Ecto neural progenitor cell (in vitro differentiated cells): ENCODE measurements around the gene PLPP7.
"Not testable (repeated sequence)": the region's sequence is repeated elsewhere in the genome, so short reads cannot be mapped to it uniquely, and the experiment has no call there.

Experiments
- DNase-seq: peaks from one replicate; pipeline ENCODE4 v3.0.0-alpha.2; 2018; ENCODE audit warnings: low spot score

Gene PLPP7

GRCh38 chr9:131266266-131267229 lies 23.0 kb upstream of the PLPP7 start:
- no peak for DNase-seq

- DNase-seq, result no peak
Observed at GRCh38 chr9:131270171-131271015, 19.1 kb upstream of the PLPP7 start.

- not testable (repeated sequence) for DNase-seq
Observed at GRCh38 chr9:131271016-131271273, 18.6 kb upstream of the PLPP7 start.

GRCh38 chr9:131271506-131271931 lies 18.0 kb upstream of the PLPP7 start:
- DNase-seq, result no peak

- DNase-seq, result no peak
Observed at GRCh38 chr9:131272212-131272611, 17.3 kb upstream of the PLPP7 start.

GRCh38 chr9:131273146-131273855 lies 16.2 kb upstream of the PLPP7 start:
- DNase-seq, result no peak

- DNase-seq, result no peak
Observed at GRCh38 chr9:131273856-131274673, 15.5 kb upstream of the PLPP7 start.

GRCh38 chr9:131274674-131275331 lies 14.7 kb upstream of the PLPP7 start:
- DNase-seq, result no peak

GRCh38 chr9:131275332-131276093 lies 14.0 kb upstream of the PLPP7 start:
- no peak for DNase-seq

GRCh38 chr9:131276094-131276888 lies 13.2 kb upstream of the PLPP7 start, which contains the start of gene FAM78A:
FAM78A (minus strand) TSS chr9:131276510; CDS start chr9:131276179, 331 bp downstream.
- peak; percentile 74 for DNase-seq

- no peak for DNase-seq
Observed at GRCh38 chr9:131276891-131277286, 12.6 kb upstream of the PLPP7 start.

GRCh38 chr9:131277287-131277909 lies 12.1 kb upstream of the PLPP7 start:
- DNase-seq, result no peak

GRCh38 chr9:131277910-131278701 lies 11.4 kb upstream of the PLPP7 start:
- peak; percentile 90 for DNase-seq

GRCh38 chr9:131278702-131279111 lies 10.8 kb upstream of the PLPP7 start:
- no peak for DNase-seq

GRCh38 chr9:131279196-131279862 lies 10.2 kb upstream of the PLPP7 start:
- no peak for DNase-seq

GRCh38 chr9:131279863-131280570 lies 9.5 kb upstream of the PLPP7 start:
- no peak for DNase-seq

- DNase-seq, result no peak
Observed at GRCh38 chr9:131280660-131281059, 8.9 kb upstream of the PLPP7 start.
